Measurements from ENCODE around the gene PAPPA.

The PAPPA gene

GRCh38 chr9:116331241-116331640 is 177.7 kb downstream of the PAPPA start:
- no peak for DNase-seq (ENCODE audit: extremely low spot score)
- ChIA-PET CTCF (no interaction called here), POLR2A (no interaction called here)
- TF ChIP-seq CTCF (IDR thresholded peaks at IDR 0.05; ENCODE audit: control extremely low read depth, extremely low read depth, low read depth, missing control alignments) = no peak

GRCh38 chr9:116332090-116332489 is 178.5 kb downstream of the PAPPA start:
- no peak for DNase-seq (ENCODE audit: extremely low spot score)
- TF ChIP-seq CTCF (IDR thresholded peaks at IDR 0.05; ENCODE audit: control extremely low read depth, extremely low read depth, low read depth, missing control alignments) = no peak
- POLR2A ChIA-PET = no interaction called here
- CTCF ChIA-PET = no interaction called here

- POLR2A ChIA-PET = no interaction called here
- CTCF ChIA-PET = no interaction called here
Observed at GRCh38 chr9:116333254-116333653, 179.7 kb downstream of the PAPPA start.

GRCh38 chr9:116334546-116335150 is 181.1 kb downstream of the PAPPA start:
- TF ChIP-seq CTCF (IDR thresholded peaks at IDR 0.05; ENCODE audit: control extremely low read depth, extremely low read depth, low read depth, missing control alignments) = no peak
- ChIA-PET POLR2A (no interaction called here), CTCF (no interaction called here)
- DNase-seq (ENCODE audit: extremely low spot score) = no peak

More at GRCh38 chr9:116333254-116333653, 179.7 kb downstream of the PAPPA start:
- no peak for TF ChIP-seq CTCF (IDR thresholded peaks at IDR 0.05; ENCODE audit: control extremely low read depth, extremely low read depth, low read depth, missing control alignments)
- DNase-seq (ENCODE audit: extremely low spot score) = no peak

- DNase-seq (ENCODE audit: extremely low spot score) = no peak
- ChIA-PET CTCF (no interaction called here), POLR2A (no interaction called here)
- TF ChIP-seq CTCF (IDR thresholded peaks at IDR 0.05; ENCODE audit: control extremely low read depth, extremely low read depth, low read depth, missing control alignments) = no peak
Observed at GRCh38 chr9:116335392-116335791, 181.8 kb downstream of the PAPPA start.

GRCh38 chr9:116336133-116336862 is 182.7 kb downstream of the PAPPA start:
- no peak for DNase-seq (ENCODE audit: extremely low spot score)
- POLR2A ChIA-PET = no interaction called here
- CTCF ChIA-PET = interaction anchor here (1.2 kb wide), 1 partner anchor 9 kb away, joined by 3 read pairs; no protein-coding TSS in a partner anchor

More at GRCh38 chr9:116336133-116336862, 182.7 kb downstream of the PAPPA start:
- no peak for TF ChIP-seq CTCF (IDR thresholded peaks at IDR 0.05; ENCODE audit: control extremely low read depth, extremely low read depth, low read depth, missing control alignments)

Measured in GM10248 (cell line).